T-helper 2 cell treated with Interferon-gamma antibody and Interleukin-4, amounts not matched to agents 5 μg/mL and 100 μg/mL, for 36 hours (primary cell): ENCODE measurements around the gene ISYNA1.
A peak's percentile ranks its signal among the peaks of the same experiment; 100 is the strongest.

ENCODE experiments used
- DNase-seq: peaks from one replicate; pipeline ENCODE4 v3.0.0; 2021; ENCODE audit warnings: low spot score
- H3K27ac Mint-ChIP-seq: one replicate; pipeline ENCODE4 v1.8.0; 2021; ENCODE audit warnings: mild to moderate bottlenecking, mixed read lengths
- H3K27me3 Mint-ChIP-seq: one replicate; pipeline ENCODE4 v1.8.0; 2021; ENCODE audit warnings: low read depth, mixed read lengths
- H3K36me3 Mint-ChIP-seq: one replicate; pipeline ENCODE4 v1.8.0; 2021; ENCODE audit warnings: low read depth, mixed read lengths
- H3K4me1 Mint-ChIP-seq: one replicate; pipeline ENCODE4 v1.8.0; 2021; ENCODE audit warnings: low read depth, mixed read lengths
- H3K4me3 Mint-ChIP-seq: one replicate; pipeline ENCODE4 v1.8.0; 2022; ENCODE audit warnings: mild to moderate bottlenecking, moderate library complexity, mixed read lengths
- H3K9me3 Mint-ChIP-seq: one replicate; pipeline ENCODE4 v1.8.0; 2021; ENCODE audit warnings: mixed read lengths

Gene ISYNA1

GRCh38 chr19:18437491-18438330, at the start of gene ISYNA1:
Gene ISYNA1 (minus strand): TSS chr19:18438133. CDS start chr19:18437979, 154 bp downstream.
- peak; percentile 42 for DNase-seq
- Mint-ChIP-seq H3K9me3 (peaks cover 5% of the 10 kb centered on the region), H3K4me1 (peaks cover 18% of the 10 kb centered on the region), H3K36me3 (peaks cover 16% of the 10 kb centered on the region), H3K27me3 (no peaks in the 10 kb centered on the region), H3K4me3 (peak within 1 kb of the TSS; percentile 59), H3K27ac (no peak within 1 kb of the TSS)

GRCh38 chr19:18486746-18487145, 48.8 kb upstream of the ISYNA1 start:
- Mint-ChIP-seq H3K4me1 (peaks cover 25% of the 10 kb centered on the region), H3K4me3 (no peak overlapping the region)

GRCh38 chr19:18484992-18485391, 47.1 kb upstream of the ISYNA1 start:
- no peak for DNase-seq
- no peaks in the 10 kb centered on the region for H3K36me3 Mint-ChIP-seq
- H3K4me1 Mint-ChIP-seq = peaks cover 37% of the 10 kb centered on the region
- no peaks in the 10 kb centered on the region for H3K27me3 Mint-ChIP-seq
- H3K27ac Mint-ChIP-seq = peak overlapping the region; percentile 12
- no peaks in the 10 kb centered on the region for H3K9me3 Mint-ChIP-seq
- no peak overlapping the region for H3K4me3 Mint-ChIP-seq

More at GRCh38 chr19:18486746-18487145, 48.8 kb upstream of the ISYNA1 start:
- Mint-ChIP-seq H3K27me3 (no peaks in the 10 kb centered on the region), H3K9me3 (no peaks in the 10 kb centered on the region), H3K27ac (no peak overlapping the region), H3K36me3 (no peaks in the 10 kb centered on the region)
- no peak for DNase-seq

GRCh38 chr19:18483119-18483890, 45.4 kb upstream of the ISYNA1 start:
- no peaks in the 10 kb centered on the region for H3K27me3 Mint-ChIP-seq
- no peak for DNase-seq

GRCh38 chr19:18481505-18482222, 43.7 kb upstream of the ISYNA1 start:
- H3K9me3 Mint-ChIP-seq = no peaks in the 10 kb centered on the region
- no peaks in the 10 kb centered on the region for H3K27me3 Mint-ChIP-seq
- no peaks in the 10 kb centered on the region for H3K36me3 Mint-ChIP-seq
- H3K4me1 Mint-ChIP-seq = peaks cover 55% of the 10 kb centered on the region
- DNase-seq = peak; percentile 54
- H3K4me3 Mint-ChIP-seq = peak overlapping the region; percentile 12
- peak overlapping the region; percentile 57 for H3K27ac Mint-ChIP-seq

More at GRCh38 chr19:18483119-18483890, 45.4 kb upstream of the ISYNA1 start:
- Mint-ChIP-seq H3K4me3 (no peak overlapping the region), H3K27ac (peak overlapping the region; percentile 41), H3K4me1 (peaks cover 52% of the 10 kb centered on the region), H3K9me3 (no peaks in the 10 kb centered on the region), H3K36me3 (no peaks in the 10 kb centered on the region)

- H3K27ac Mint-ChIP-seq = peak overlapping the region; percentile 89
- H3K9me3 Mint-ChIP-seq = no peaks in the 10 kb centered on the region
- no peaks in the 10 kb centered on the region for H3K27me3 Mint-ChIP-seq
- DNase-seq = no peak
- peaks cover 5% of the 10 kb centered on the region for H3K36me3 Mint-ChIP-seq
- peaks cover 55% of the 10 kb centered on the region for H3K4me1 Mint-ChIP-seq
- no peak overlapping the region for H3K4me3 Mint-ChIP-seq
Observed at GRCh38 chr19:18480006-18480691, 42.2 kb upstream of the ISYNA1 start.

DNA sequence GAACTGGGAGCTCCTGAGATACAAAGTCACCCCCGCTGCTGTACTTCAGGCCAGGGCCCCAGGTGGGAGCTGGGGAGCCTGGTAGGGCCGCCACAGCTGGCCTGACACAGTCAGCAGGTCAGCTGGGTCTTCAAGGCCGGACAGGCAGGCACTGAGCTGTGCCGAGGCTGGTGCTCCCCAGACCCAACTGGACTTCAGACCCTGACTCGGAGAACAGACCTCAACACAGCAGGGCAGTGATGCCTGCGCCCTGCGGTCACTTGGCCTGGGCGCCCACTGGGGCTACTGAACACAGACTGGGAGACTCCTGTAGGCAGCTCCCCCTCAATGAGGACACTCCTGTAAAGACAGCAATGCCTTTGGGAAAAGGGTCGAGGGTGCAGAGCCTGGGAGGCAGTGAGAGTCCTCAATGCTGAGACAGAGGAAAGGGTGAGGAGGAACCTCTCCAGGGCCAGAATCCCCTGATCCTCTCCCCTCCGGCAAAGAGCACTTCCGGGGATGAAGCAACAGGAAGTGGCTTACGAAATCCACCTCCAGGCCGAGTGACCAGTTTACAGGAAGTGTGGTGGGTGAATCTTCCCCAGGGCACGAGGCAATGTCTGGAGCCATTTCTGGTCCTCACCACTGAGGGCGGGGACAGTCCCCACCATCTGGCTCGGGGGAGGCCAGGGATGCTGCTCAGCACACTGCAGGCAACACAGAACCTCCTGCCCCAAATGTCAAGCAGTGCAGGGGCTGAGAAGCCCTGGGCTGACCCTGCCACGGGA, 40.8 kb upstream of the ISYNA1 start:
- Mint-ChIP-seq H3K4me3 (peak overlapping the region; percentile 77), H3K36me3 (peaks cover 6% of the 10 kb centered on the region), H3K9me3 (no peaks in the 10 kb centered on the region), H3K27ac (peak overlapping the region; percentile 89), H3K4me1 (peaks cover 54% of the 10 kb centered on the region), H3K27me3 (no peaks in the 10 kb centered on the region)
- peak; percentile 85 for DNase-seq

- H3K36me3 Mint-ChIP-seq = peaks cover 6% of the 10 kb centered on the region
- no peak overlapping the region for H3K4me3 Mint-ChIP-seq
- DNase-seq = no peak
Observed at GRCh38 chr19:18477974-18478373, 40.0 kb upstream of the ISYNA1 start.

GRCh38 chr19:18477042-18477779, 39.3 kb upstream of the ISYNA1 start:
- H3K36me3 Mint-ChIP-seq = peaks cover 6% of the 10 kb centered on the region
- peaks cover 50% of the 10 kb centered on the region for H3K4me1 Mint-ChIP-seq
- no peaks in the 10 kb centered on the region for H3K9me3 Mint-ChIP-seq
- no peak for DNase-seq
- H3K27ac Mint-ChIP-seq = peak overlapping the region; percentile 65
- H3K4me3 Mint-ChIP-seq = no peak overlapping the region
- H3K27me3 Mint-ChIP-seq = no peaks in the 10 kb centered on the region

More at GRCh38 chr19:18477974-18478373, 40.0 kb upstream of the ISYNA1 start:
- peak overlapping the region; percentile 65 for H3K27ac Mint-ChIP-seq
- H3K9me3 Mint-ChIP-seq = no peaks in the 10 kb centered on the region
- peaks cover 52% of the 10 kb centered on the region for H3K4me1 Mint-ChIP-seq
- no peaks in the 10 kb centered on the region for H3K27me3 Mint-ChIP-seq

DNA sequence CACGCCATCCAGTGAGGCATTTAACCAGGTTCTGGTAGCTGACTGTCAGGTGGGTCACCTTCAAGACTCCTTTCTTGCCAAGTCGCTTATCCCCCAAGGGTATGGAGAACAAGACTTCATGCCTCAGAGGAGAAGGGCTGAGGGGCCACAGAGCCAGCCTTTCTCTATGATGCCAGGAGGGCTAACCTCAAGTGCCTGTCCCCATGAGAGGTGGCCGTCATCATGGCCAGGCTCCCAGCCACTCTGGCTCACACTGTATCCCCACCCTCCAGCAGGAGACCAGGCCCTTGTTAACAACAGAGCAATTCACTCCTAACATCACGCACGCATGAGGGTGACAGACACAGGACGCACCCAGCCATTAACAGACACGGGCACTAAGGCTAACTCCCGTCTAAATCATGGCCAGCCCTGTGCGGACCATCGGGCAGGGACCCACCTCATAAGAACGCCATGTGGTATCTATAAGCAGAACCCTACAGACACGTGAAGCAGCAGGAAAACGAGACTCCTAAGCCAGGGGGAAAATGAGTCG, 38.6 kb upstream of the ISYNA1 start:
- H3K27ac Mint-ChIP-seq = peak overlapping the region; percentile 55
- no peaks in the 10 kb centered on the region for H3K27me3 Mint-ChIP-seq
- H3K4me3 Mint-ChIP-seq = no peak overlapping the region
- no peaks in the 10 kb centered on the region for H3K9me3 Mint-ChIP-seq
- no peak for DNase-seq
- peaks cover 45% of the 10 kb centered on the region for H3K4me1 Mint-ChIP-seq
- H3K36me3 Mint-ChIP-seq = peaks cover 6% of the 10 kb centered on the region

- H3K27me3 Mint-ChIP-seq = no peaks in the 10 kb centered on the region
- no peaks in the 10 kb centered on the region for H3K9me3 Mint-ChIP-seq
- H3K27ac Mint-ChIP-seq = peak overlapping the region; percentile 65
- peaks cover 6% of the 10 kb centered on the region for H3K36me3 Mint-ChIP-seq
- DNase-seq = no peak
- H3K4me1 Mint-ChIP-seq = peaks cover 38% of the 10 kb centered on the region
- no peak overlapping the region for H3K4me3 Mint-ChIP-seq
Observed at GRCh38 chr19:18475762-18476331, 37.9 kb upstream of the ISYNA1 start.

- no peaks in the 10 kb centered on the region for H3K27me3 Mint-ChIP-seq
- H3K4me1 Mint-ChIP-seq = peaks cover 35% of the 10 kb centered on the region
- peaks cover 6% of the 10 kb centered on the region for H3K36me3 Mint-ChIP-seq
- DNase-seq = no peak
- peak overlapping the region; percentile 65 for H3K27ac Mint-ChIP-seq
- no peak overlapping the region for H3K4me3 Mint-ChIP-seq
- no peaks in the 10 kb centered on the region for H3K9me3 Mint-ChIP-seq
Observed at GRCh38 chr19:18475004-18475453, 37.1 kb upstream of the ISYNA1 start.
